T-cell (primary cell): ENCODE data around the gene MAPKBP1. TPM values are rescaled to one million over a fixed set of nuclear protein-coding genes. Genes with fewer than 3 reads are reported as not detected.
A peak's percentile ranks its signal among the peaks of the same experiment; 100 is the strongest.
"Not testable (repeated sequence)": the region's sequence is repeated elsewhere in the genome, so short reads cannot be mapped to it uniquely, and the experiment has no call there.

Experiments used
- ATAC-seq, 4 experiments: fragments of 200-7000 bp in 3 of 4; fragments of 150-1000 bp in 1 of 4; cut with Tn5 transposase; replicated peaks in 1 of 4; 1 replicate in 3 of 4; 2 replicates in 1 of 4; pipeline ENCODE4 v1.10.0; 2021; ENCODE audit warnings: moderate library complexity in 3 of 4, mild to moderate bottlenecking in 2 of 4, moderate number of reproducible peaks in 1 of 4
- CTCF ChIA-PET, 2 donors: fragments of 300-600 bp; sonication (Branson Sonifier 250); formaldehyde crosslinking; loops; one replicate each; lab custom pipeline; 2022; ENCODE audit warnings: antibody characterized with exemption in 2 of 2; lab: Charles Lee
- POLR2A ChIA-PET, 2 donors: fragments of 300-600 bp; sonication (Branson Sonifier 250); formaldehyde crosslinking; loops; one replicate each; lab custom pipeline; 2022; ENCODE audit warnings: antibody characterized with exemption in 2 of 2; lab: Charles Lee
- DNase-seq, 35 experiments: peaks; one replicate each; pipeline versions ENCODE4 v3.0.0 to v3.0.0-alpha.2; 2013 to 2023
- H3K27ac ChIP-seq: one replicate; pipeline ENCODE4 v1.5.1; 2013; ENCODE audit warnings: low read length
- H3K27me3 ChIP-seq, 2 experiments: replicated peaks in 1 of 2; 1 replicate in 1 of 2; 2 replicates in 1 of 2; pipeline versions ENCODE4 v1.6.1 to v1.7.0; 2013; ENCODE audit warnings: low read length in 1 of 2, mixed read lengths in 1 of 2; ENCODE audit not compliant: control insufficient read depth in 2 of 2, insufficient read depth in 2 of 2; ENCODE audit errors: extremely low read depth in 1 of 2
- H3K36me3 ChIP-seq, 2 donors: 1 replicate in 1 of 2; 2 replicates in 1 of 2; pipeline versions ENCODE4 v1.6.1 to v1.7.0; 2013; ENCODE audit warnings: low read length in 1 of 2; ENCODE audit not compliant: control insufficient read depth in 2 of 2, insufficient read depth in 1 of 2; ENCODE audit errors: extremely low read depth in 1 of 2
- H3K4me1 ChIP-seq, 2 experiments: 1 replicate in 1 of 2; 2 replicates in 1 of 2; pipeline versions ENCODE4 v1.6.1 to v1.7.0; 2013; ENCODE audit warnings: low read length in 2 of 2, mixed read lengths in 1 of 2; ENCODE audit not compliant: insufficient read depth in 2 of 2, control insufficient read depth in 1 of 2; ENCODE audit errors: extremely low read depth in 1 of 2
- H3K4me3 ChIP-seq, 2 donors: 1 replicate in 1 of 2; 2 replicates in 1 of 2; pipeline versions ENCODE4 v1.5.1 to v1.7.0; 2013; ENCODE audit warnings: mild to moderate bottlenecking in 2 of 2, low read length in 1 of 2, moderate library complexity in 1 of 2; ENCODE audit not compliant: control insufficient read depth in 1 of 2; ENCODE audit errors: extremely low read depth in 1 of 2
- H3K9me3 ChIP-seq: 2 replicates; pipeline ENCODE4 v1.7.0; 2013
- H3K27ac Mint-ChIP-seq, 2 donors: one replicate each; pipeline ENCODE4 v1.8.0; 2020 to 2021; ENCODE audit warnings: mild to moderate bottlenecking in 2 of 2, mixed read lengths in 2 of 2
- H3K27me3 Mint-ChIP-seq, 2 donors: one replicate each; pipeline ENCODE4 v1.8.0; 2021 to 2022; ENCODE audit warnings: mixed read lengths in 2 of 2
- H3K36me3 Mint-ChIP-seq: one replicate; pipeline ENCODE4 v1.8.0; 2021; ENCODE audit warnings: mixed read lengths
- H3K4me1 Mint-ChIP-seq, 3 donors: one replicate each; pipeline ENCODE4 v1.8.0; 2020 to 2022; ENCODE audit warnings: mixed read lengths in 3 of 3, mild to moderate bottlenecking in 1 of 3
- H3K4me3 Mint-ChIP-seq, 3 donors: one replicate each; pipeline ENCODE4 v1.8.0; 2020 to 2022; ENCODE audit warnings: mild to moderate bottlenecking in 3 of 3, mixed read lengths in 3 of 3, moderate library complexity in 3 of 3
- H3K9me3 Mint-ChIP-seq, 3 donors: one replicate each; pipeline ENCODE4 v1.8.0; 2020 to 2022; ENCODE audit warnings: mixed read lengths in 3 of 3
- WGBS: methylation state at CpG from one replicate; pipeline ENCODE4 v1.1.5; 2013; ENCODE audit warnings: missing lambda C conversion rate; ENCODE audit not compliant: insufficient coverage; 5-methylcytosine and 5-hydroxymethylcytosine counted together
- total RNA-seq, 35 experiments: library from RNA in 6 of 35; stranded (reverse) in 6 of 35; fragments of 120-200 nt in 1 of 35; gene quantifications; one replicate each; pipeline versions ENCODE4 v1.2.1 to v1.2.4 and lab custom pipeline; 2013 to 2026

The MAPKBP1 gene
- total RNA-seq, 5 donors from 2014 or later (not counting 1 experiment from before 2014, with no cell fraction given): 37.0 to 44.8 (median 38.2) TPM

DNA sequence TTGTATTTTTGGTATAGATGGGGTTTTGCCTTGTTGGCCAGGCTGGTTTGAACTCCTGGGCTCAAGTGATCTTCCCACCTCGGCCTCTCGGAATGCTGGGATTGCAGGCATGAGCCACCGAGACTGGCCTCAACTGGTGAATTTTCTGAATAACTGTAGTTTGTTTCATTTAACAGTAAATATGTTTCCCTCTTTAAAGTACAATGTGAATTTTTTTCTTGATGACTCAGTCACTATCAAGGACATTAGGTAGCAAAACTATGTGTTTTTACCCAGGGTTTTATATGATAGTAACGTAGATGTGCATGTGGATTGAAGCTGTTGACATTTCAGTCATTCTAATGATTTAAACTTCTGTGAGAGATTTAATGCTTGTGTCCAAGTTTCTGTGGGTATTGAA lies 40.2 kb upstream of the MAPKBP1 start:
- ATAC-seq: no peak
- Histone ChIP-seq H3K27ac (no peak overlapping the region), H3K27me3 (no peaks in the 10 kb centered on the region), H3K36me3 (peaks cover 13 to 64% of the 10 kb centered on the region in 2 donors), H3K9me3 (no peaks in the 10 kb centered on the region), H3K4me3 (no peak overlapping the region), H3K4me1 (no peaks in the 10 kb centered on the region)
- no CpG with 5 or more reads among the region's 4 CpGs for WGBS
- H3K4me1 Mint-ChIP-seq: peaks cover 0 to 3% (median 2%) of the 10 kb centered on the region in 3 donors
- no peak for DNase-seq
- H3K36me3 Mint-ChIP-seq: peaks cover 38% of the 10 kb centered on the region
- CTCF ChIA-PET: no interaction called here
- no peak overlapping the region for H3K4me3 Mint-ChIP-seq
- H3K27me3 Mint-ChIP-seq: no peaks in the 10 kb centered on the region
- H3K27ac Mint-ChIP-seq: no peak overlapping the region
- POLR2A ChIA-PET: no interaction called here
- no peaks in the 10 kb centered on the region for H3K9me3 Mint-ChIP-seq

- Mint-ChIP-seq H3K27me3 (no peaks in the 10 kb centered on the region), H3K27ac (no peak overlapping the region), H3K4me3 (no peak overlapping the region), H3K9me3 (no peaks in the 10 kb centered on the region), H3K36me3 (peaks cover 40% of the 10 kb centered on the region), H3K4me1 (peaks cover 0 to 3% (median 2%) of the 10 kb centered on the region in 3 donors)
- no peaks in the 10 kb centered on the region for H3K9me3 ChIP-seq
- ChIA-PET POLR2A (no interaction called here), CTCF (no interaction called here)
- no peak overlapping the region for H3K27ac ChIP-seq
- peaks cover 17 to 70% of the 10 kb centered on the region in 2 donors for H3K36me3 ChIP-seq
- H3K4me1 ChIP-seq: no peaks in the 10 kb centered on the region
- DNase-seq (no peak), ATAC-seq (no peak)
- no peaks in the 10 kb centered on the region for H3K27me3 ChIP-seq
- H3K4me3 ChIP-seq: no peak overlapping the region
- 100% methylated on average over 2 of the region's 4 CpGs for WGBS
These were observed 39.2 kb upstream of the MAPKBP1 start for GRCh38 chr15:41735046-41735445.

- H3K4me3 Mint-ChIP-seq, H3K27me3 Mint-ChIP-seq, DNase-seq, H3K4me3 ChIP-seq, H3K27ac ChIP-seq, POLR2A ChIA-PET, ATAC-seq, H3K27ac Mint-ChIP-seq, H3K9me3 ChIP-seq, H3K27me3 ChIP-seq, CTCF ChIA-PET, H3K4me1 Mint-ChIP-seq, H3K4me1 ChIP-seq, H3K9me3 Mint-ChIP-seq: not testable (repeated sequence)
- peaks cover 17 to 67% of the 10 kb centered on the region in 2 donors for H3K36me3 ChIP-seq
- H3K36me3 Mint-ChIP-seq: peaks cover 40% of the 10 kb centered on the region
- WGBS: 97% methylated on average over 9 of the region's 10 CpGs
These were observed 38.8 kb upstream of the MAPKBP1 start for GRCh38 chr15:41735492-41735891.

DNA sequence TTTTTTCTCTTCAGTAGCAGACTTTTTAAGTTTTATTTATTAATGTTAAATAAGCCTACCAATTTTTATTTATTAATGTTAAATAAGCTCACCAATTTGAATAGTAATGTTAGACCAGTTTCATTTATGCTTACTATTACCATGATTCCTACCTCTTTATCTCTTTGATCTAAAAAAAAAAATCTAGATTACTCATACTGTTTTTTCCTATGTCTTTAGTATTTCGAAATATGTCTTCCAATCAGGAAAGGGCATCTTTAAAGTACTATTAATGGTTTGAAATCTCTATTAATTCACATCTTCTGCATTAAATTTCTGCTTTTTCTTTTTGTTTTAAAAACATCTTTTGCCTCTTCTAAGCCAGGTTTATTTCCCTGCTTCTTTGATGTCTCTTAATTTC lies 27.5 kb upstream of the MAPKBP1 start:
- H3K36me3 Mint-ChIP-seq: peaks cover 31% of the 10 kb centered on the region
- H3K9me3 ChIP-seq: no peaks in the 10 kb centered on the region
- H3K27ac Mint-ChIP-seq: peak overlapping the region; percentile 34 to 37
- no peak overlapping the region for H3K4me3 ChIP-seq
- H3K36me3 ChIP-seq: peaks cover 3 to 58% of the 10 kb centered on the region in 2 donors
- no peak for ATAC-seq
- H3K4me1 Mint-ChIP-seq: no peaks in the 10 kb centered on the region
- CTCF ChIA-PET: interaction anchor here in 1 of 2 donors (0.8 to 1.1 kb wide), 2 partner anchors 64 to 161 kb away, joined by 3 to 4 read pairs; no protein-coding TSS in a partner anchor
- no peak overlapping the region for H3K4me3 Mint-ChIP-seq
- H3K27ac ChIP-seq: no peak overlapping the region
- H3K4me1 ChIP-seq: no peaks in the 10 kb centered on the region
- H3K9me3 Mint-ChIP-seq: no peaks in the 10 kb centered on the region
- POLR2A ChIA-PET: interaction anchor here (0.6 kb wide), 2 partner anchors 49 to 166 kb away, joined by 4 read pairs; no protein-coding TSS in a partner anchor
- H3K27me3 ChIP-seq: no peaks in the 10 kb centered on the region
- no peak for DNase-seq
- no peaks in the 10 kb centered on the region for H3K27me3 Mint-ChIP-seq
- no CpG with 5 or more reads among the region's 1 CpG for WGBS

DNA sequence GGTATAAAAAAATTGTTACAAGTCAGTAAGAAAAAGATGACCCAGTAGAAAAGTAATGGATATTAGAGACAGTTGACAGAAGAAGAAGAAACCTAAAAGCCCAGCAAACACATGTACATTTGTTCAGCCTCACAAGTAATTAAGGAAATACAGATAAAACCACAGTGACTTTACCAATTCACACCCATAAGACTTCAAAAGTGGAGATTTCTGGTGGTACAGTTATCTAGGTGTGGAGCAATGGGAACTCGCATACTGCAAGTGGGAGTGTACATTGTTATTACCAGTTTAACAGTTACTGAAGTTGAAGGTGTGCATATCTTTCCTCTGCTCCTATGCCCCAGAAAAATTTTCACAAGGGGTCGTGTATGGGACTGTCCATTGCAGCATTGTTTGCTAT lies 18.1 kb upstream of the MAPKBP1 start:
- H3K9me3 Mint-ChIP-seq: no peaks in the 10 kb centered on the region
- H3K27ac Mint-ChIP-seq: peak overlapping the region in 1 of 2 donors; percentile 34
- no peaks in the 10 kb centered on the region for H3K27me3 Mint-ChIP-seq
- no peak for ATAC-seq
- Histone ChIP-seq H3K4me3 (no peak overlapping the region), H3K36me3 (peaks cover 0 to 52% of the 10 kb centered on the region in 2 donors), H3K9me3 (no peaks in the 10 kb centered on the region), H3K27me3 (no peaks in the 10 kb centered on the region), H3K27ac (no peak overlapping the region), H3K4me1 (no peaks in the 10 kb centered on the region)
- POLR2A ChIA-PET: no interaction called here
- H3K4me1 Mint-ChIP-seq: no peaks in the 10 kb centered on the region
- no peak overlapping the region for H3K4me3 Mint-ChIP-seq
- WGBS: no CpG with 5 or more reads among the region's 2 CpGs
- H3K36me3 Mint-ChIP-seq: peaks cover 37% of the 10 kb centered on the region
- CTCF ChIA-PET: no interaction called here
- DNase-seq: no peak

- WGBS: 50% methylated on average over 4 of the region's 8 CpGs
- DNase-seq (peak; percentile 8 to 84 (median 50)), ATAC-seq (peak in 2 of 4 experiments; percentile 12 to 20)
- peaks cover 3 to 5% of the 10 kb centered on the region in 2 donors for H3K36me3 ChIP-seq
- Mint-ChIP-seq H3K4me3 (peak overlapping the region in 2 of 3 donors; percentile 39 to 94), H3K4me1 (peaks cover 46 to 50% (median 50%) of the 10 kb centered on the region in 3 donors), H3K27me3 (no peaks in the 10 kb centered on the region), H3K27ac (peak overlapping the region; percentile 93 to 96), H3K36me3 (peaks cover 5% of the 10 kb centered on the region), H3K9me3 (no peaks in the 10 kb centered on the region)
- no peaks in the 10 kb centered on the region for H3K27me3 ChIP-seq
- H3K4me1 ChIP-seq: peaks cover 31 to 34% of the 10 kb centered on the region in 2 experiments
- H3K27ac ChIP-seq: peak overlapping the region; percentile 81
- ChIA-PET CTCF (interaction anchor here (0.5 to 4.4 kb wide), 24 partner anchors 9 to 636 kb away, joined by 3 to 113 read pairs (median 8); partner anchors contain the start of genes EHD4 (in 1 of the 2) and JMJD7 (in 1 of the 2)), POLR2A (interaction anchor here (0.6 to 1.9 kb wide), 5 partner anchors 39 to 231 kb away, joined by 3 to 8 read pairs (median 4); partner anchors contain the start of gene EHD4 (in 1 of the 2))
- H3K9me3 ChIP-seq: no peaks in the 10 kb centered on the region
- no peak overlapping the region for H3K4me3 ChIP-seq
These were observed 1.5 kb upstream of the MAPKBP1 start for GRCh38 chr15:41772720-41773331.
